Ecto neural progenitor cell (in vitro differentiated cells): ENCODE data around the gene LRRC15.

Experiments
- DNase-seq: peaks from one replicate; pipeline ENCODE4 v3.0.0-alpha.2; 2018; ENCODE audit warnings: low spot score

LRRC15 gene

DNA sequence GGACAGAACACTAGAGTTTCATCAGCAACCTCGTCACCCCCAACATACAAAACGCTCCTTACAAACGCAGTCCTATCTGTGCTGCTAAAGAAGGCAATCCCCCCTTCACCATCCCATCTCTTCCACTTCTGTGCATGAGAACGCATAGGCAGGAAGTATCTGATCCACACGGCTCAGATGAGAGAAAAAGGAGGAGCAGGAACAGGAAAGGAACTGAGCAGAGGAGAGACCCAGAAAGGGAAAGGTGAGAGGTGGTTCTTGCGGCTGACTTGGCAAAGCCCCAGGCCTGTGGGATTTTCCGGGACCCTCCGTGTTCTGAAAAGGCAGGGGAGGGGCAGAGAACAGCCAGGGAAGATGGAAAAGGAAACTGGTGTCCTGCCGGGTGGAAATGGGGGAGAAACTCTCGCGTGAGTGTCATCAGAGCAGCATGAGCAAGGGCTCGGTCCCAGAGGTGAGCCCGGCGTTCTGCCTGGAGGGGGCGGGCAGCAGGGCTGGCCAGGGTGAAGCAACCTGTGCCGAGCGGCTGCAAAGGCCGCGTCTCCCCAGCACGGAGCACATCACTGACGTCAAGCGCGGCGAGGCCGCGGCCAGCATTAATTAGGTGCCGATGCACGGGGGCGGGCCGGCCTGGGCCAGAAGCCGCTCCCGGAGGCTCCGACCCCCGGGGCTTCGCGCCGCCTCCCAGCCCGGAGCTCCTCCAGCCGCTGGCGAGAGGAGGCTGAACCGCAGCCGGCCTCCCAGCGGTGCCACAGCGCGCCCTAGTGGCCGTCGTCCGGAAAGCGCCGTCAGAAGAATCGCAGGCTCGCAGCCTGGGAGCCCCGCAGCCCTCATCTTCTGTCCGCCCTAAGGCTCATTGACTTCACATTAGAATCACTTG, 54.2 kb downstream of the LRRC15 start:
- peak; percentile 94 for DNase-seq

DNA sequence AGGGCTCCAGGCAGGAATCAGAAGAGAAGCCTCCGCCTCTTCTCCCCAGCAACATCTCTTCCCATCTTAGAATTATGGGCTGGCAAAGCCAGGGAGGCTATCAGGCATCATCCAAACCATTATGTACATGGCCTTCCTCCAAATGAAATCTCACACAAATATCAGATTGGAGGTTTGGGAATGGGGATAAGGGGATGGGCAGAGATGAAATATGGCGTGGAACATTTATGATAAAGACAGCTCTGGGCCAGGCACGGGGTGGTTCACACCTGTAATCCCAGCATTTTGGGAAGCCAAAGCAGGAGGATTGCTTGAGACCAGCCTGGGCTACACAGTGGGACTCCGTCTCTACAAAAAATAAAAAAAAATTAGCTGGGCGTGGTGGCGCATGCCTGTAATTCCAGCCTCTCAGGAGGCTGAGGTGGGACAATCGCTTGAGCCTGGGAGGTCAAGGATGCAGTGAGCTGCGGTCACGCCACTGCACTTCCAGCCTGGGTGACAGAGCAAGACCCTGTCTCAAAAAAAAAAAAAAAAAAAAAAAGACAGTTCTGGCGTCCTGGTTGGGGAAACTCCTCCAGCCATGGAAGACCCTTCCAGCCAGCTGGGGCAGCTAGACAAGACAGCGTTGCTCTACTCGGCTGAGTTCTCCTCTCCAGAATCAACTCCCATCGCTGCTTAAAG, 55.0 kb downstream of the LRRC15 start:
- no peak for DNase-seq

DNA sequence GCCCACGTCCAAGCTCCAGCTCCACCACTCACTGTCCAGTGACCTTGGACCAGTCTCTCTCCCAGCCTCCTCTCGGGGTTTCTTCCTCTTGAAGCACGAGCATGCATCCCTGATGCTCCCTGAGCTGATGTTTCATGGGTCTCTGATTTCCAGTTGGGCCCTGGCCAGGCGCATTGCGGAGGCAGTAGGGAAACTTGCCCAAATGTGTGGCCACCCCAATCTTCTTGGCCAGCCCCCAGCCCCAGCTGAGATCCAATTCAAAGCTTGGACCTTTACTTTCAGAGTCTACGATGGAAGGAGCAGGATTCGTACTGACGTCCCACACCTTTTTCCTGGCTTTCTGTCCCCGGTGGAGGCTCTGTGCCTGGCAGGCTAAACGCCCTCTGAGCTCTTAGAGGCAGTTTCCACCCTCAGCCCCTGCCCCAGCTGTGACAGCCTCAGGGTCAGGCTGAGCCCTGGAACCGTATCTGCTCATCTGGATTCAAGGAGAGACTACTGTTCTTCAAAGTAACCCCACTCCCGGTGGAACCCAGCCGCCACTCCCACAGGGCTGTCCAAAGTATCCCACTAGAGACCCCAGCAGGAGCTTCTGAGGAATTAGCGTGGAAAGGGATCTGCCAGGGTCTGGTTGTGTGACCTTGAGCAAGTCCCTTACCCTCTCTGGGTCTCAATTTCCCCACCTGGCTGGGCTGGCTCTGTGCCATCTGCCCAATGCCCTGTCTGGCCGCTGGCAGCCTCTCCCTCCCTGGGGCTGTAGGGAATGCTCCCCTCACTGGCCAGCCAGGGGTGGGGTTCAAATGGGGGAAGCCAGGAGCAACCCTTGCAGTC, 55.8 kb downstream of the LRRC15 start:
- peak; percentile 55 for DNase-seq

DNA sequence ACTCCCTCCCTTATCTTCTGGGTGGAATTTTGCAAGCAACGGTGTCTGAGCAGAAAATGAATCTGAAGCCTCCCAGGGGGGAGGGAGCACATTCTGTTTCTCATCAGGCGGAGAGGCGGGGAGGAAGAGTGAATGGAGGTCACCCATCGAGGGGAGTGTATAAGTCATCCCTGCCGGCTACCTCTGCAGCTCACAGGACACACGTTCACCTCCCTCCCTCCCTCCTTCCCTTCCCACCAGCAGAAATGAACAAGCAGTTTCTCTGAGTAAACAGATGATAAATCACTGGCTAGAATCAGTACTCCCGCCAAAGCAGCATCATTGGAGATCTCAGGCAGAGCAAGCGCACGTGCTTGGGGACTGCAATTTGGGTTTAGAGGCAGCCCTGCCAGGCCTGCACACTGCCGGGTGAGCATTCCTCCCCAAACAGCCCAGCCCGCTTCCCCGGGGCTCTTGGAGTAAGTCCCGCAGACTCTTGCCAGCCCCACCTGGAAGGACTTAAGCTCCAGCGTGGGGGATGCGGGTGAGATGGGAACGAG, 56.7 kb downstream of the LRRC15 start:
- no peak for DNase-seq

DNA sequence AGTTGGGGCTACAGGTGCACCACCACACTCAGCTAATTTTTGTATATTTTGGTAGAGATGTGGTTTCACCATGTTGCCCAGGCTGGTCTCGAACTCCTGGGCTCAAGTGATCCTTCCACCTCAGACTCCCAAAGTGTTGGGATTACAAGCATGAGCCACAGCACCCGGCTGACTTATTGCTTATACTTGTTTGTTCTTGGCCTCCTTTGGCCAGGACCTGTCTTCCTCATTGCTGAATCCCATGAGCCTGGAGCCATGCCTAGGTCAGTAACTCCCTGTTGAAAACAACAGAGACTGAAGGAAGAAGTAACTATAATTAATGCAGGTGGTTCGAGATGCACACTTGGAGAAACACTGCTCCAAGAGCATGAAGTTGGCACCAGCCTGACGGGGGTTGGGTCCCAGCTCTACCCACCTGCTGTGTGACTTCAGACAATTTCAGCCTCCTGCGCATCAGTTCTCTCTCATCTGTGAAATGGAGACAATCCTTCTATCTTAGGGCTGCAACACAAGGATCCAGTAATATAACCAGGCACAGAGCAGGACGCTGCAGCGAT, 57.3 kb downstream of the LRRC15 start:
- DNase-seq, result no peak

DNA sequence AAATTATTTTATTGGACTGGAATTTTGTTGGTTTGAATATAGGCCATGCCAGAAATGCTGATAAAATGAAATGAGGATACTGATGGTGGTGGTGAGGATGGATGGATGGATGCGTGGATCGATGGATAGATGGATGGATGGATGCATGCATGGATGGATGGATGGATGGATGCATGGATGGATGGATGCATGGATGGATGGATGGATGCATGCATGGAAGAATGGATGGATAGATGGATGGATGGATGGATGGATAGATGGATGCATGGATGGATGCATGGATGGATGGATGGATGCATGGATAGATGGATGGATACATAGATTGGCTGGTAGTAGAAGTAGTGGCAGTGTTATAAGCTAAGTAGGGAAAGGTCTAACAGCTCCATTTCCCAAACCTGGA, 58.5 kb downstream of the LRRC15 start:
- no peak for DNase-seq

DNA sequence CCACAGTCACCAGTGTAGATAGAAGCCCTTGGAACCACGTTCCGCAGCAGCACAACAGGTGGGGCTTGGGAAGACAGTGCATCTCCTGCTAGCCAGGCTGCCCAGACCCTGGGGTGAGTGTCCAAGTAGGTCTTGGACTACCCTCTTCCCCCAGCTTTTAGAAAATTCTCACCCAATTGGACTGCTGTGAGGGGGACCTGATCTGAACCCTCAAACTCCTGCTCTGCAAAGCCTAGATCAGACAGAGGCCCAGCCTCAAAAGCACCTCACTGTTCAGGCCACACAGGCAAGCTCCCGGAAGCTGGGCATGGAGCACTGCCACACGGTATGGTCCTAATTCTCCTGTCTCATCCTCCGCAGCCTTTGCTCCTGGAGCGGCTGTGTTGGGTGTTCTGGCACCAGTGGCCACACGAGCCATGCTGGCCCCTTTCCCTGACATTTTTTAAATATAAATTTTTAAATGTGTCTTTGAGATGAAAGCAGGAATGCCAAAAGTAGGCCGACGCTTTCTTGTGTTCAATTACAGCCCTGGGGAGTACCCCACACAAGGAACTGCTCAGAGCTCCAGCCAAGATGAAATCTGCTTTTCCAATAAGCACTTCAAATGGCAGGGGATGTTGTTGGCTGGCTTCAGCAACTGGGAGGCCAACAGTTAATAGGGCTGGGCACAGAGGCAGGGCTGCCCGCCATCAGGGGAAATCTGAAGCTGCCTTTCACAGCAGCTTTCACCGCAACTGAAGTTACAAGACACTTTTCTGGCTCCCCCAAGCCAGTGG, 59.3 kb downstream of the LRRC15 start:
- no peak for DNase-seq

DNA sequence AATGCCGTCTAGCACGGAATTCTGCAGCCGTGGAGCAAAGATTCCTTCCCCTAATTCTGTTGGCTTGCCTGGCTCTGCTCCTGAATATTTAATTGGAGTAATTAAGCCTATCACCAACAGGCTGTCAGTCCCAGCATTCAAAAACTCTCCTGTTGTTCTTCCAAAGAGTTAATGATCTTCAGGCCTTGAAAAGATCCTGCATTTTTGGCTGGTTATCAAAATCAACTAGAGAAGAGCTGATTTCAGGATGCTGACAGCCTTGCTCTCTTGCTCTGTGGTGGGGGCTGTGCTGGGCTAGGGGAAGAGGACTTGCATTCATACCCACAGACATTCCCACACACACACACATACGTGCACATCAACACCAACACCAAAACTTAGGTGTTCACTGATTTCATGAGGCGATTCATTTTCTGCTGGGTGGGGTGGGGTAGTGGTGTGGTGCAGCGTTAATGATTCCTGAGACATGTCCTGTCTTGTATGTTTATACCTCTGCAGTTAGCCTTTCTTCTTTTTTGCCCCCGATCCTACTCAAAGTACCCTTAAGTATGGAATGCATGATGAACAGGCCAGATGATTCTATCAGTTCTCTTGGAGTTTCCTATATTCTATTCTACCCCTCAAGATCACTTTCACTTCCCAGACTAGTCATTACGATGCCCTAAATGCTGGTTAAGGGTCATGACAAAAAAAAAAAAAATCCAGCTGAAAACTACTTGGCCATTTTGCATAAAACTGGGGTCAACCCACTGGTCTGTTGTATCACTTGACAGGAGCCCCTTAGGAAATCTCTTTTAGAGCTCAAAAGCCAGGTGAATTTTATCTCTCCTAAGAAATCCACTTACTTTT, 60.7 kb downstream of the LRRC15 start:
- no peak for DNase-seq

DNA sequence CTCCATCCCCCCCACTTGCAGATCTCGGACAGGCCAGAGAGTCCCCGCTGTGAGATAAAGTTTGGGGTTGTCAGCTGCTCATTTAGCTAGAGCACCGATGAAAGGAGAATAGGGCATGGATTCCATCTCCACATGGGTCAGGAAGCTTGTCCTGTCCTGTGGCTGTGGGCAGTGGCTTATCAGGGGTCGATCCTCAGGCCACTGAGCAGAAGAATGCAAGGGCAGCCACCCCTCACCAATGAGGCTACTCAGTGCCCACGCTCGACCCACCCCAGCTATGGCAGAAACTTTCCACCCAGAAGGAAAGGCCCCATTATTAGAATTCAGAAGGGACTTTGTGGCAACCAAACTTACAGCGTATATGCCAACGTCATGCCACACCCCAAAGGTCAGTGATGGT, 61.7 kb downstream of the LRRC15 start:
- no peak for DNase-seq

DNA sequence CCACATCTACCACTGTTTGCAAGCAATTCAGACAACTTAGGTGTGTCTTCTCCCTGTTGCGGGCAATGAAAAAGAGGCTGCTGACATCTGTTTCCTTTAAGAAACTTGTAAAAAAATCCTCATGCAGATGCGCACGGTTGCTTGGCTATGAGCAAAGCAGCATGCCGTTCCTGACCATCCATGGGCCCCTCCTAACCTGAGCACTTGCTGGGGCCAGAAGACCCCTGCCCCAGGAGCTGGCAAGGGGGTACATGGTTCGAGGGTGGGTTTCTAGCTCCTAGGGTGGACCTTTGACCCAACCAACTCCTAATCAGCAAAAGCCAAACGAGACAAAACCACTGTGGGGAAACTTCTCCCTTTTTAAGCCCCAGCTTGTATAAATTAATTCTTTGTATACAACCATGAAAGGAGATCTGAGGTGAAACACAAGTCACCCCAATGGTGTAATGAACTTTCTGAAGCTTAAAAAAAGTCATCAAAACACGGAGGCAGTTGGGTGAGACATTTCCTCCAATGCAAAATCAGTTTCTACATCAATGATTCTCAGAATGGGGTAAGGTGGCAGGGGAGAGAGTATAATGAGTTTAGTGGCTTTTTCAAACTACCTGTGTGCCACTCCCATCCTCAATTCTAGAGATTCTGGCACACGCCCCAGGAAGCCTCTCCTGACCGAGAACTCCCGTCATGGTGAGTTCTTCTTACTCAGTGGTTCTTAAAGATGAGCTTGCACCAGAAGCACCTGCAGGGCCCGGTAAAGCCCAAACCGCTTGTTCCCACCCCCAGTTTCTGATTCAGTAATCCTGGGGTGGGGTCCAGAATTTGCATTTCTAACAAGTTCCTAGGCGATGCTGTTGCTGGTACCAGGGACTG, 62.5 kb downstream of the LRRC15 start:
- DNase-seq, result no peak

DNA sequence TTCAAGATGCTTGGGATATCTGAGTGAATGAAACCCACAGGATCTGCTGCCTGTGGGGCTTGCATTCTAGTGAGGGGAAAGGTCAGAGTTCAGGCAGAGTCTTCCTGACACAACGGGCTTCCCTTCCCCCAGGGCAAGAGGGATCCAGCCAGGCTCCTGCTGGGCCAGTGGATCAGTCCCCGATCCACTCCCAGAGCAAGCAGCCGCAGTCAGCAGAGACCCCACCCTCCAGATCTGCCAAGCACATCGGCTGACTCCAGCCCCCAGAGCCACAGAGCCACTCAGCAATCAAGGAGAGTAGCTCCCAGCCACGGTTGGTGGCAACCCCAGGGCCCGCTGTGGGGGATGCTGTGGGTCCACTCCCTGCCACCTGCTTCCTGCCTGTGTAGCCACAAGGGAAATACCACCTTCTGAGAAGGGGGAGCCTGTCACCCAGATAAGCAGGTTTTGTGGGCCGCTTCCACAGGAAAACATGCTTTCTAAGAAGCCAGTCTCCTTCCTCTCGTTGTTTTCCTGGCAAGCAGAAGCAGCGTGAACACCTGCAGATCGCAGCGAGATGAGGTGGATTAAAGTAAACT, 63.3 kb downstream of the LRRC15 start:
- DNase-seq, result peak; percentile 69

DNA sequence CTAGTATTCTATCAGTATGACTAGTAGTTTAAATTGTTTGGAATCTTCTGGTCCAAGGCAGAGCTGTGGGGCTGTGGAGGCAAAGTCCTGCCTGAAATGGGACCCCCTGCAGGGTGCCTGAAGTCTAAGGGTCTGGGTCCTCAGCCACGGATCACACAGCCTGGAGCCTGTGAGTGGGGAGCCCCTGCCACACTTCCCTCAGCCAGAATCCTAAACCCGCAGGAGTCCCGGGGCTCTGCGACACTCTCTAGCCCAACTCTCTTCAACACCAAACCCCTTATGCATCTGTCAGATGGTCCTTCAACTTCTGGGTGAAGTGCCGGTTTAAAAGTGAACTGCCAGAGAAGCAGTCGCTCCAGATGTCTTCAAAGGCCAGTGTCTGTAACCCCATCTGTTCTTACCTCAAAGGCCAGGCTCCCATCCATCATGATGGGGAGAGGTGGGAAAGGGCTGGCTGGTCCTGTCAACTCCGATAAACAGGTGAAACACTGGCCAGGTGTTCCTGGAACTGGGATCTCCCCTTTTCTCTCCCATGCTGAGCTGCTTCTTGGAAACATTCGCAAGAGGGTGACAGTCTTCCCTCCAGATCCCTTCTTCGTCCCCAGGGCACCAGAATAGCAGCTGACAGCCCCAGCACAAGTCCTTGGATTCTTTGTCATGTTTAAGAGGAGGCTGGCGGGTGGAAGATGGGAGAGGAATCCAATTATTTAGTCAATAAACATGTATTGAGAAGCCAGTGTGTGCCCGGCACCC, 64.0 kb downstream of the LRRC15 start:
- no peak for DNase-seq
